ENCODE data around the gene GNA14. TPM values are rescaled to one million over a fixed set of nuclear protein-coding genes. Genes with fewer than 3 reads are reported as not detected.

Gene GNA14
- total and polyA plus RNA-seq, 2 of the 8 experiments (the other 6 are each of a cell fraction or from before 2014, with no cell fraction given): 3.4 to 6.3 TPM

DNA sequence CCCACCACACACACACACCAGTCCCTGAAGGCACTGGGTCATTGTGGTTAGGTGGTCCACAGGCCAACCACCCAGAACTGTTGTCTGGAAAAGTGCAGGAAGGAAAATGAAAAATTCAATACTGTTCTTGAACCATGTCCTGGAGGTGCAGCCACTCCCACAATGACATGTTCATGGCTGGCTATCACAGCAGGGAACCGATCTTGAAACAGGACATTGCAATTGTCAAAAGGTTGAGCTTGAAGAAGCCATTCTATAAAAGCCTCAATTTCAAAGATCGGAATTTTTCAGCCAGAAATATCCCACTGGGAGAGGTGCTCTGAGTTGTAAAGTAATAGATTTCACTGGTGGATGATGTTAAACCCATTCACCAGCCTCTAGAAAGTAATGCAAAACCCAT, 218.2 kb downstream of the GNA14 start (continued):
- TF ChIP-seq, protein P1, sequence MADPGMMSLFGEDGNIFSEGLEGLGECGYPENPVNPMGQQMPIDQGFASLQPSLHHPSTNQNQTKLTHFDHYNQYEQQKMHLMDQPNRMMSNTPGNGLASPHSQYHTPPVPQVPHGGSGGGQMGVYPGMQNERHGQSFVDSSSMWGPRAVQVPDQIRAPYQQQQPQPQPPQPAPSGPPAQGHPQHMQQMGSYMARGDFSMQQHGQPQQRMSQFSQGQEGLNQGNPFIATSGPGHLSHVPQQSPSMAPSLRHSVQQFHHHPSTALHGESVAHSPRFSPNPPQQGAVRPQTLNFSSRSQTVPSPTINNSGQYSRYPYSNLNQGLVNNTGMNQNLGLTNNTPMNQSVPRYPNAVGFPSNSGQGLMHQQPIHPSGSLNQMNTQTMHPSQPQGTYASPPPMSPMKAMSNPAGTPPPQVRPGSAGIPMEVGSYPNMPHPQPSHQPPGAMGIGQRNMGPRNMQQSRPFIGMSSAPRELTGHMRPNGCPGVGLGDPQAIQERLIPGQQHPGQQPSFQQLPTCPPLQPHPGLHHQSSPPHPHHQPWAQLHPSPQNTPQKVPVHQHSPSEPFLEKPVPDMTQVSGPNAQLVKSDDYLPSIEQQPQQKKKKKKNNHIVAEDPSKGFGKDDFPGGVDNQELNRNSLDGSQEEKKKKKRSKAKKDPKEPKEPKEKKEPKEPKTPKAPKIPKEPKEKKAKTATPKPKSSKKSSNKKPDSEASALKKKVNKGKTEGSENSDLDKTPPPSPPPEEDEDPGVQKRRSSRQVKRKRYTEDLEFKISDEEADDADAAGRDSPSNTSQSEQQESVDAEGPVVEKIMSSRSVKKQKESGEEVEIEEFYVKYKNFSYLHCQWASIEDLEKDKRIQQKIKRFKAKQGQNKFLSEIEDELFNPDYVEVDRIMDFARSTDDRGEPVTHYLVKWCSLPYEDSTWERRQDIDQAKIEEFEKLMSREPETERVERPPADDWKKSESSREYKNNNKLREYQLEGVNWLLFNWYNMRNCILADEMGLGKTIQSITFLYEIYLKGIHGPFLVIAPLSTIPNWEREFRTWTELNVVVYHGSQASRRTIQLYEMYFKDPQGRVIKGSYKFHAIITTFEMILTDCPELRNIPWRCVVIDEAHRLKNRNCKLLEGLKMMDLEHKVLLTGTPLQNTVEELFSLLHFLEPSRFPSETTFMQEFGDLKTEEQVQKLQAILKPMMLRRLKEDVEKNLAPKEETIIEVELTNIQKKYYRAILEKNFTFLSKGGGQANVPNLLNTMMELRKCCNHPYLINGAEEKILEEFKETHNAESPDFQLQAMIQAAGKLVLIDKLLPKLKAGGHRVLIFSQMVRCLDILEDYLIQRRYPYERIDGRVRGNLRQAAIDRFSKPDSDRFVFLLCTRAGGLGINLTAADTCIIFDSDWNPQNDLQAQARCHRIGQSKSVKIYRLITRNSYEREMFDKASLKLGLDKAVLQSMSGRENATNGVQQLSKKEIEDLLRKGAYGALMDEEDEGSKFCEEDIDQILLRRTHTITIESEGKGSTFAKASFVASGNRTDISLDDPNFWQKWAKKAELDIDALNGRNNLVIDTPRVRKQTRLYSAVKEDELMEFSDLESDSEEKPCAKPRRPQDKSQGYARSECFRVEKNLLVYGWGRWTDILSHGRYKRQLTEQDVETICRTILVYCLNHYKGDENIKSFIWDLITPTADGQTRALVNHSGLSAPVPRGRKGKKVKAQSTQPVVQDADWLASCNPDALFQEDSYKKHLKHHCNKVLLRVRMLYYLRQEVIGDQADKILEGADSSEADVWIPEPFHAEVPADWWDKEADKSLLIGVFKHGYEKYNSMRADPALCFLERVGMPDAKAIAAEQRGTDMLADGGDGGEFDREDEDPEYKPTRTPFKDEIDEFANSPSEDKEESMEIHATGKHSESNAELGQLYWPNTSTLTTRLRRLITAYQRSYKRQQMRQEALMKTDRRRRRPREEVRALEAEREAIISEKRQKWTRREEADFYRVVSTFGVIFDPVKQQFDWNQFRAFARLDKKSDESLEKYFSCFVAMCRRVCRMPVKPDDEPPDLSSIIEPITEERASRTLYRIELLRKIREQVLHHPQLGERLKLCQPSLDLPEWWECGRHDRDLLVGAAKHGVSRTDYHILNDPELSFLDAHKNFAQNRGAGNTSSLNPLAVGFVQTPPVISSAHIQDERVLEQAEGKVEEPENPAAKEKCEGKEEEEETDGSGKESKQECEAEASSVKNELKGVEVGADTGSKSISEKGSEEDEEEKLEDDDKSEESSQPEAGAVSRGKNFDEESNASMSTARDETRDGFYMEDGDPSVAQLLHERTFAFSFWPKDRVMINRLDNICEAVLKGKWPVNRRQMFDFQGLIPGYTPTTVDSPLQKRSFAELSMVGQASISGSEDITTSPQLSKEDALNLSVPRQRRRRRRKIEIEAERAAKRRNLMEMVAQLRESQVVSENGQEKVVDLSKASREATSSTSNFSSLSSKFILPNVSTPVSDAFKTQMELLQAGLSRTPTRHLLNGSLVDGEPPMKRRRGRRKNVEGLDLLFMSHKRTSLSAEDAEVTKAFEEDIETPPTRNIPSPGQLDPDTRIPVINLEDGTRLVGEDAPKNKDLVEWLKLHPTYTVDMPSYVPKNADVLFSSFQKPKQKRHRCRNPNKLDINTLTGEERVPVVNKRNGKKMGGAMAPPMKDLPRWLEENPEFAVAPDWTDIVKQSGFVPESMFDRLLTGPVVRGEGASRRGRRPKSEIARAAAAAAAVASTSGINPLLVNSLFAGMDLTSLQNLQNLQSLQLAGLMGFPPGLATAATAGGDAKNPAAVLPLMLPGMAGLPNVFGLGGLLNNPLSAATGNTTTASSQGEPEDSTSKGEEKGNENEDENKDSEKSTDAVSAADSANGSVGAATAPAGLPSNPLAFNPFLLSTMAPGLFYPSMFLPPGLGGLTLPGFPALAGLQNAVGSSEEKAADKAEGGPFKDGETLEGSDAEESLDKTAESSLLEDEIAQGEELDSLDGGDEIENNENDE (IDR thresholded peaks at IDR 0.05; ENCODE audit: insufficient replicate concordance, low read length): no peak

All from H1 (cell line).